ENCODE measurements around the gene RIBC2.
A peak's percentile ranks its signal among the peaks of the same experiment; 100 is the strongest.

Gene RIBC2

GRCh38 chr22:45428391-45429385 lies 15.2 kb downstream of the RIBC2 start:
- no peaks in the 10 kb centered on the region for H3K27me3 ChIP-seq (replicated peaks in 2 of 5; ENCODE audit: control insufficient read depth in 4 of 5, insufficient read depth in 5 of 5, low read length in 4 of 5)
- H3K9me3 ChIP-seq (ENCODE audit: control extremely low read depth in 1 of 5, control insufficient read depth in 4 of 5, insufficient read depth in 2 of 5, low read depth in 1 of 5, low read length in 4 of 5): peaks cover 0 to 4% (median 2%) of the 10 kb centered on the region in 5 experiments
- no peak for DNase-seq
- no peak overlapping the region for H3K4me3 ChIP-seq (ENCODE audit: control insufficient read depth in 1 of 7, extremely low read depth in 1 of 7, insufficient read depth in 4 of 7, low read depth in 2 of 7, low read length in 6 of 7)
- POLR2A ChIA-PET: no interaction called here
- peaks cover 0 to 6% (median 0%) of the 10 kb centered on the region in 4 experiments for H3K36me3 ChIP-seq (ENCODE audit: control insufficient read depth in 4 of 4, insufficient read depth in 4 of 4, low read length in 3 of 4)
- WGBS (ENCODE audit: insufficient coverage): 97% methylated on average over 17 of the region's 19 CpGs
- H3K27ac ChIP-seq (ENCODE audit: insufficient read depth in 1 of 2, low read depth in 1 of 2, low read length in 2 of 2, poor library complexity in 1 of 2, severe bottlenecking in 2 of 2): no peak overlapping the region
- no peaks in the 10 kb centered on the region for H3K4me1 ChIP-seq (ENCODE audit: control extremely low read depth in 1 of 4, control insufficient read depth in 4 of 4, insufficient read depth in 4 of 4, low read length in 3 of 4)
- CTCF ChIA-PET: interaction anchor here (1.1 kb wide), 1 partner anchor 9 kb away, joined by 3 read pairs; no protein-coding TSS in a partner anchor

GRCh38 chr22:45429424-45429823 lies 15.9 kb downstream of the RIBC2 start:
- ChIA-PET CTCF (interaction anchor here (1.1 kb wide), 1 partner anchor 10 kb away, joined by 3 read pairs; no protein-coding TSS in a partner anchor), POLR2A (no interaction called here)
- no peak for DNase-seq
- 94% methylated on average over 9 of the region's 10 CpGs for WGBS (ENCODE audit: insufficient coverage)
- H3K4me1 ChIP-seq (ENCODE audit: control extremely low read depth in 1 of 4, control insufficient read depth in 4 of 4, insufficient read depth in 4 of 4, low read length in 3 of 4): no peaks in the 10 kb centered on the region
- H3K27me3 ChIP-seq (replicated peaks in 2 of 5; ENCODE audit: control insufficient read depth in 4 of 5, insufficient read depth in 5 of 5, low read length in 4 of 5): no peaks in the 10 kb centered on the region
- H3K27ac ChIP-seq (ENCODE audit: insufficient read depth in 1 of 2, low read depth in 1 of 2, low read length in 2 of 2, poor library complexity in 1 of 2, severe bottlenecking in 2 of 2): no peak overlapping the region
- H3K36me3 ChIP-seq (ENCODE audit: control insufficient read depth in 4 of 4, insufficient read depth in 4 of 4, low read length in 3 of 4): peaks cover 0 to 6% (median 0%) of the 10 kb centered on the region in 4 experiments
- no peak overlapping the region for H3K4me3 ChIP-seq (ENCODE audit: control insufficient read depth in 1 of 7, extremely low read depth in 1 of 7, insufficient read depth in 4 of 7, low read depth in 2 of 7, low read length in 6 of 7)
- H3K9me3 ChIP-seq (ENCODE audit: control extremely low read depth in 1 of 5, control insufficient read depth in 4 of 5, insufficient read depth in 2 of 5, low read depth in 1 of 5, low read length in 4 of 5): peaks cover 0 to 4% (median 2%) of the 10 kb centered on the region in 5 experiments

DNA sequence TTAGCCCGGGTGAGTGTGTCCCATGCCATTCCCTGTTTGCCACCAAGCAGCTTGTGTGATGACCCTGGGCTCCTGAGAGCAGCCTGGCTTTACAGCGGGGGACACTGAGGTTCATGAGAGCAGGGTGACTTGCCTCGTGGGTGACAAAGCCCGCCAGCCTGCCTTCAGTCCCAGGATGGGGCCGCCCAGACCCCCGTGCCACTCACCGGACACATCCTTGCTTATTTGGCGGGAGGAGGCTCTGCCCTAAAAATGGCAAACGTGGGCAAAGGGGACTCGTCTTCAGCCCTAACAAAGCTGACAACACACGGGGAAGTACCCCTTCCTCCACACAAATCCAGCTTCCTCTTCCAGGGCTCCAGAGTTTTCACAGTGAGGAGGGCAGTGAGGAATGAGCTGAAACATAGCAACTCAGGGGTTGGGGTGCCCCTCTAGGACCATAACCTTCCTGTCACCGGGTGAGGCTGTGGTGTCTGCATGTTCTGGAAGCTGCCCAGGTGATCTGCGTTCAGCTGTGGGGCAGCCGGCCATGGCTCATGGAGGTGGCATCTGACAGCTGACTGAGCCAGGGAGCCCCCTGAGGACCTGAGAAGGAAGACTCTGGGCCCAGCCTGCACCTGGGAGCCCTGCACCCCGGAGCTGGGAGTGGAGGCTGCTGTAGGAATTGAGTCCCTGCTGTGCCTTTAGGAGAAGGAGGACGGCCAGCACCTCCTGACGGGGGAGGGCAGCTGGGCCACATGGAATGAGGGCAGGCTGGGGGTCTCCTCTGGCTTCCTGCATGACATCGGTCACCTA lies 16.7 kb downstream of the RIBC2 start:
- H3K9me3 ChIP-seq (ENCODE audit: control extremely low read depth in 1 of 5, control insufficient read depth in 4 of 5, insufficient read depth in 2 of 5, low read depth in 1 of 5, low read length in 4 of 5): peaks cover 0 to 4% (median 2%) of the 10 kb centered on the region in 5 experiments
- DNase-seq: no peak
- H3K27me3 ChIP-seq (replicated peaks in 2 of 5; ENCODE audit: control insufficient read depth in 4 of 5, insufficient read depth in 5 of 5, low read length in 4 of 5): no peaks in the 10 kb centered on the region
- CTCF ChIA-PET: interaction anchor here (1.1 kb wide), 1 partner anchor 11 kb away, joined by 3 read pairs; no protein-coding TSS in a partner anchor
- H3K4me1 ChIP-seq (ENCODE audit: control extremely low read depth in 1 of 4, control insufficient read depth in 4 of 4, insufficient read depth in 4 of 4, low read length in 3 of 4): peaks cover 0 to 4% (median under 1%) of the 10 kb centered on the region in 4 experiments
- POLR2A ChIA-PET: no interaction called here
- no peak overlapping the region for H3K27ac ChIP-seq (ENCODE audit: insufficient read depth in 1 of 2, low read depth in 1 of 2, low read length in 2 of 2, poor library complexity in 1 of 2, severe bottlenecking in 2 of 2)
- 94% methylated on average over 17 of the region's 18 CpGs for WGBS (ENCODE audit: insufficient coverage)
- peaks cover 0 to 6% (median 0%) of the 10 kb centered on the region in 4 experiments for H3K36me3 ChIP-seq (ENCODE audit: control insufficient read depth in 4 of 4, insufficient read depth in 4 of 4, low read length in 3 of 4)
- no peak overlapping the region for H3K4me3 ChIP-seq (ENCODE audit: control insufficient read depth in 1 of 7, extremely low read depth in 1 of 7, insufficient read depth in 4 of 7, low read depth in 2 of 7, low read length in 6 of 7)

DNA sequence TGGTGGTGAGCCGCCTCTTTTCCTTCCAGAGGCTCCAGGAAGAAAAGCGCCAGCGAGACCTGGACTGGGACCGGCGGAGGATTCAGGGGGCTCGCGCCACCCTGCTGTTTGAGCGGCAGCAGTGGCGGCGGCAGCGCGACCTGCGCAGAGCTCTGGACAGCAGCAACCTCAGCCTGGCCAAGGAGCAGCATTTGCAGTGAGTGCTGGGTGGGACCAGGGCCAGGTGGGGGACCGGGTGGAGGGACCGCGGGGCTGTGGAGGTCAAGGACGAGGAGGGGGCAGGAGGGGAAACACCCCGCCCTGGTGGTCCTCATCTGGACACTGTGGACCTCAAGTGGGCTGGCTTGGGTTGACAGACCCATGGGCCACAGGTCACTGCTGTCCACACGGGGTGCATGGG lies 17.4 kb downstream of the RIBC2 start:
- peaks cover 0 to 4% (median 2%) of the 10 kb centered on the region in 5 experiments for H3K9me3 ChIP-seq (ENCODE audit: control extremely low read depth in 1 of 5, control insufficient read depth in 4 of 5, insufficient read depth in 2 of 5, low read depth in 1 of 5, low read length in 4 of 5)
- ChIA-PET CTCF (no interaction called here), POLR2A (no interaction called here)
- H3K27me3 ChIP-seq (replicated peaks in 2 of 5; ENCODE audit: control insufficient read depth in 4 of 5, insufficient read depth in 5 of 5, low read length in 4 of 5): no peaks in the 10 kb centered on the region
- no peak overlapping the region for H3K27ac ChIP-seq (ENCODE audit: insufficient read depth in 1 of 2, low read depth in 1 of 2, low read length in 2 of 2, poor library complexity in 1 of 2, severe bottlenecking in 2 of 2)
- peaks cover 0 to 11% (median 8%) of the 10 kb centered on the region in 4 experiments for H3K4me1 ChIP-seq (ENCODE audit: control extremely low read depth in 1 of 4, control insufficient read depth in 4 of 4, insufficient read depth in 4 of 4, low read length in 3 of 4)
- H3K4me3 ChIP-seq (ENCODE audit: control insufficient read depth in 1 of 7, extremely low read depth in 1 of 7, insufficient read depth in 4 of 7, low read depth in 2 of 7, low read length in 6 of 7): no peak overlapping the region
- peaks cover 0 to 6% (median 0%) of the 10 kb centered on the region in 4 experiments for H3K36me3 ChIP-seq (ENCODE audit: control insufficient read depth in 4 of 4, insufficient read depth in 4 of 4, low read length in 3 of 4)
- WGBS (ENCODE audit: insufficient coverage): 93% methylated on average over 17 of the region's 19 CpGs
- no peak for DNase-seq

DNA sequence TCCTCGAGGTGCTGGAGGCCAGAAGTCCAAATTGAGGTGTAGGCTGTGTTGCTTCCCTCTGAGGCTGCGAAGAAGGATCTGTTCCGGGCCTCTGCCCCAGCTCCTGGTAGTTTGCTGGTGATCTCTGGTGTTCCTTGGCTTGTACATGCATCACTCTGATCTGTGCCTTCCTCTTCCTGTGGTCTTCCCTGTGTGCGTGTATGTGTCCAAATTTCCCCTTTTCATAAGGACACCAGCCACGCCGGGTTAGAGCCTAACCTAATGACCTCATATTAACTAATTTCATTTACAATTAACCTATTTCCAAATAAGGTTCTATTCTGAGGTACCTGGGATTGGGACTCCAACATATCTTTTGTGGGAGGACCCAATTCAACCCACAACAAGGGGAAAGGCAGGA lies 21.5 kb downstream of the RIBC2 start:
- Histone ChIP-seq H3K4me1 (ENCODE audit: control extremely low read depth in 1 of 4, control insufficient read depth in 4 of 4, insufficient read depth in 4 of 4, low read length in 3 of 4) (peaks cover 0 to 11% (median 8%) of the 10 kb centered on the region in 4 experiments), H3K27me3 (replicated peaks in 2 of 5; ENCODE audit: control insufficient read depth in 4 of 5, insufficient read depth in 5 of 5, low read length in 4 of 5) (no peaks in the 10 kb centered on the region), H3K9me3 (ENCODE audit: control extremely low read depth in 1 of 5, control insufficient read depth in 4 of 5, insufficient read depth in 2 of 5, low read depth in 1 of 5, low read length in 4 of 5) (no peaks in the 10 kb centered on the region), H3K4me3 (ENCODE audit: control insufficient read depth in 1 of 7, extremely low read depth in 1 of 7, insufficient read depth in 4 of 7, low read depth in 2 of 7, low read length in 6 of 7) (no peak overlapping the region), H3K27ac (ENCODE audit: insufficient read depth in 1 of 2, low read depth in 1 of 2, low read length in 2 of 2, poor library complexity in 1 of 2, severe bottlenecking in 2 of 2) (no peak overlapping the region), H3K36me3 (ENCODE audit: control insufficient read depth in 4 of 4, insufficient read depth in 4 of 4, low read length in 3 of 4) (no peaks in the 10 kb centered on the region)
- 58% methylated on average over 2 of the region's 6 CpGs for WGBS (ENCODE audit: insufficient coverage)
- ChIA-PET CTCF (interaction anchor here (0.8 to 2.3 kb wide), 4 partner anchors 93 to 338 kb away, joined by 3 to 9 read pairs (median 4); no protein-coding TSS in a partner anchor), POLR2A (no interaction called here)
- DNase-seq: no peak

GRCh38 chr22:45435544-45436139 lies 22.1 kb downstream of the RIBC2 start:
- ChIA-PET POLR2A (no interaction called here), CTCF (interaction anchor here (1.0 kb wide), 1 partner anchor 34 kb away, joined by 3 read pairs; no protein-coding TSS in a partner anchor)
- no peaks in the 10 kb centered on the region for H3K9me3 ChIP-seq (ENCODE audit: control extremely low read depth in 1 of 5, control insufficient read depth in 4 of 5, insufficient read depth in 2 of 5, low read depth in 1 of 5, low read length in 4 of 5)
- H3K27ac ChIP-seq (ENCODE audit: insufficient read depth in 1 of 2, low read depth in 1 of 2, low read length in 2 of 2, poor library complexity in 1 of 2, severe bottlenecking in 2 of 2): no peak overlapping the region
- H3K27me3 ChIP-seq (replicated peaks in 2 of 5; ENCODE audit: control insufficient read depth in 4 of 5, insufficient read depth in 5 of 5, low read length in 4 of 5): peaks cover 0 to 2% (median 0%) of the 10 kb centered on the region in 5 experiments
- H3K36me3 ChIP-seq (ENCODE audit: control insufficient read depth in 4 of 4, insufficient read depth in 4 of 4, low read length in 3 of 4): no peaks in the 10 kb centered on the region
- peak overlapping the region in 1 of 7 experiments; percentile 36 for H3K4me3 ChIP-seq (ENCODE audit: control insufficient read depth in 1 of 7, extremely low read depth in 1 of 7, insufficient read depth in 4 of 7, low read depth in 2 of 7, low read length in 6 of 7)
- DNase-seq: peak; percentile 87 to 91 (median 89)
- peaks cover 0 to 14% (median 9%) of the 10 kb centered on the region in 4 experiments for H3K4me1 ChIP-seq (ENCODE audit: control extremely low read depth in 1 of 4, control insufficient read depth in 4 of 4, insufficient read depth in 4 of 4, low read length in 3 of 4)
- 6% methylated on average over 20 of the region's 20 CpGs for WGBS (ENCODE audit: insufficient coverage)

All from common myeloid progenitor, CD34-positive (primary cell).